Activated CD4-positive, alpha-beta T cell treated with anti-CD3 and anti-CD28 coated beads, Interleukin-2, amount 10 ng/mL, durations not matched to agents 24 days and 14 days (primary cell): ENCODE measurements around the gene ZNF541. TPM values are rescaled to one million over a fixed set of nuclear protein-coding genes. Genes with fewer than 3 reads are reported as not detected.
A peak's percentile ranks its signal among the peaks of the same experiment; 100 is the strongest.

Experiments
- DNase-seq: peaks from one replicate; pipeline ENCODE4 v3.0.0; 2022
- H3K27ac Mint-ChIP-seq: one replicate; pipeline ENCODE4 v1.8.0; 2022; ENCODE audit warnings: mild to moderate bottlenecking, mixed read lengths
- H3K27me3 Mint-ChIP-seq: one replicate; pipeline ENCODE4 v1.8.0; 2022; ENCODE audit warnings: mixed read lengths
- H3K36me3 Mint-ChIP-seq: one replicate; pipeline ENCODE4 v1.8.0; 2022; ENCODE audit warnings: low read depth, mild to moderate bottlenecking, mixed read lengths
- H3K4me1 Mint-ChIP-seq: one replicate; pipeline ENCODE4 v1.8.0; 2021; ENCODE audit warnings: mixed read lengths
- H3K4me3 Mint-ChIP-seq: one replicate; pipeline ENCODE4 v1.8.0; 2022; ENCODE audit warnings: mild to moderate bottlenecking, moderate library complexity, mixed read lengths
- H3K9me3 Mint-ChIP-seq: one replicate; pipeline ENCODE4 v1.8.0; 2021; ENCODE audit warnings: mixed read lengths
- intact Hi-C: fragments of 100-400 bp; cut with micrococcal nuclease; formaldehyde crosslinking; loops from one replicate; pipeline ENCODE4 v1.15.1; 2023
- total RNA-seq: library from RNA; stranded (reverse); gene quantifications from 2 replicates; pipeline ENCODE4 v1.2.3, GENCODE V29; 2022

Gene ZNF541
- total RNA-seq, 1 donor from 2014 or later: not detected

- Mint-ChIP-seq H3K4me1 (peaks cover 10% of the 10 kb centered on the region), H3K4me3 (no peak overlapping the region), H3K36me3 (no peaks in the 10 kb centered on the region), H3K27ac (no peak overlapping the region), H3K27me3 (peaks cover 19% of the 10 kb centered on the region), H3K9me3 (no peaks in the 10 kb centered on the region)
- DNase-seq: no peak
- intact Hi-C loops: no loop called here
Measured at GRCh38 chr19:47544476-47544875, 28.5 kb downstream of the ZNF541 start.

- Mint-ChIP-seq H3K4me1 (peaks cover 10% of the 10 kb centered on the region), H3K36me3 (no peaks in the 10 kb centered on the region)
- intact Hi-C loops: no loop called here
Measured at GRCh38 chr19:47544075-47544474, 28.9 kb downstream of the ZNF541 start.

GRCh38 chr19:47542030-47542475, 30.9 kb downstream of the ZNF541 start:
- intact Hi-C loops: no loop called here
- Mint-ChIP-seq H3K27me3 (peaks cover 14% of the 10 kb centered on the region), H3K36me3 (no peaks in the 10 kb centered on the region), H3K4me1 (peaks cover 10% of the 10 kb centered on the region), H3K9me3 (no peaks in the 10 kb centered on the region), H3K27ac (peak overlapping the region; percentile 70), H3K4me3 (no peak overlapping the region)
- no peak for DNase-seq

More at GRCh38 chr19:47544075-47544474, 28.9 kb downstream of the ZNF541 start:
- H3K27me3 Mint-ChIP-seq: peaks cover 19% of the 10 kb centered on the region
- no peak overlapping the region for H3K27ac Mint-ChIP-seq
- H3K9me3 Mint-ChIP-seq: no peaks in the 10 kb centered on the region
- no peak overlapping the region for H3K4me3 Mint-ChIP-seq
- no peak for DNase-seq

- Mint-ChIP-seq H3K9me3 (no peaks in the 10 kb centered on the region), H3K27me3 (peaks cover 11% of the 10 kb centered on the region), H3K36me3 (no peaks in the 10 kb centered on the region), H3K4me3 (no peak overlapping the region), H3K27ac (peak overlapping the region; percentile 70), H3K4me1 (peaks cover 10% of the 10 kb centered on the region)
- peak; percentile 72 for DNase-seq
- intact Hi-C loops: no loop called here
Measured at GRCh38 chr19:47541518-47541917, 31.4 kb downstream of the ZNF541 start.

- DNase-seq: no peak
- H3K9me3 Mint-ChIP-seq: no peaks in the 10 kb centered on the region
- no peak overlapping the region for H3K4me3 Mint-ChIP-seq
- H3K4me1 Mint-ChIP-seq: peaks cover 10% of the 10 kb centered on the region
- peak overlapping the region; percentile 65 for H3K27ac Mint-ChIP-seq
- H3K36me3 Mint-ChIP-seq: no peaks in the 10 kb centered on the region
- intact Hi-C loops: no loop called here
- peaks cover 8% of the 10 kb centered on the region for H3K27me3 Mint-ChIP-seq
Measured at GRCh38 chr19:47540748-47541147, 32.2 kb downstream of the ZNF541 start.

- no peaks in the 10 kb centered on the region for H3K36me3 Mint-ChIP-seq
- peaks cover 8% of the 10 kb centered on the region for H3K27me3 Mint-ChIP-seq
- H3K9me3 Mint-ChIP-seq: no peaks in the 10 kb centered on the region
- peaks cover 10% of the 10 kb centered on the region for H3K4me1 Mint-ChIP-seq
- H3K27ac Mint-ChIP-seq: peak overlapping the region; percentile 58
- no peak for DNase-seq
- intact Hi-C loops: no loop called here
- no peak overlapping the region for H3K4me3 Mint-ChIP-seq
Measured at GRCh38 chr19:47539747-47540311, 33.1 kb downstream of the ZNF541 start.

GRCh38 chr19:47538812-47539211, 34.1 kb downstream of the ZNF541 start:
- Mint-ChIP-seq H3K27me3 (peaks cover 1% of the 10 kb centered on the region), H3K9me3 (no peaks in the 10 kb centered on the region), H3K4me1 (peaks cover 10% of the 10 kb centered on the region), H3K36me3 (no peaks in the 10 kb centered on the region), H3K27ac (no peak overlapping the region), H3K4me3 (no peak overlapping the region)
- no peak for DNase-seq
- intact Hi-C loops: no loop called here

GRCh38 chr19:47537493-47537892, 35.5 kb downstream of the ZNF541 start:
- Mint-ChIP-seq H3K27ac (no peak overlapping the region), H3K27me3 (no peaks in the 10 kb centered on the region), H3K9me3 (no peaks in the 10 kb centered on the region), H3K4me3 (no peak overlapping the region), H3K36me3 (no peaks in the 10 kb centered on the region), H3K4me1 (peaks cover 10% of the 10 kb centered on the region)
- no peak for DNase-seq
- intact Hi-C loops: no loop called here

- Mint-ChIP-seq H3K4me1 (no peaks in the 10 kb centered on the region), H3K27ac (no peak overlapping the region), H3K36me3 (no peaks in the 10 kb centered on the region), H3K27me3 (peaks cover 2% of the 10 kb centered on the region), H3K4me3 (no peak overlapping the region), H3K9me3 (no peaks in the 10 kb centered on the region)
- intact Hi-C loops: no loop called here
- no peak for DNase-seq
Measured at GRCh38 chr19:47534628-47535027, 38.3 kb downstream of the ZNF541 start.

- Mint-ChIP-seq H3K4me3 (no peak overlapping the region), H3K4me1 (no peaks in the 10 kb centered on the region), H3K27ac (no peak overlapping the region), H3K9me3 (no peaks in the 10 kb centered on the region), H3K27me3 (peaks cover 2% of the 10 kb centered on the region), H3K36me3 (no peaks in the 10 kb centered on the region)
- intact Hi-C loops: no loop called here
- DNase-seq: no peak
Measured at GRCh38 chr19:47531640-47532387, 41.1 kb downstream of the ZNF541 start.

GRCh38 chr19:47529018-47529742, 43.8 kb downstream of the ZNF541 start:
- DNase-seq: no peak
- intact Hi-C loops: no loop called here
- Mint-ChIP-seq H3K27ac (no peak overlapping the region), H3K4me1 (no peaks in the 10 kb centered on the region), H3K4me3 (no peak overlapping the region), H3K9me3 (no peaks in the 10 kb centered on the region), H3K27me3 (peaks cover 2% of the 10 kb centered on the region), H3K36me3 (no peaks in the 10 kb centered on the region)

- no peak for DNase-seq
- no peak overlapping the region for H3K4me3 Mint-ChIP-seq
- no peak overlapping the region for H3K27ac Mint-ChIP-seq
- peaks cover 8% of the 10 kb centered on the region for H3K27me3 Mint-ChIP-seq
- no peaks in the 10 kb centered on the region for H3K36me3 Mint-ChIP-seq
- H3K4me1 Mint-ChIP-seq: peaks cover 5% of the 10 kb centered on the region
- intact Hi-C loops: no loop called here
- H3K9me3 Mint-ChIP-seq: no peaks in the 10 kb centered on the region
Measured at GRCh38 chr19:47526798-47527197, 46.1 kb downstream of the ZNF541 start.

- H3K27me3 Mint-ChIP-seq: peaks cover 8% of the 10 kb centered on the region
- H3K36me3 Mint-ChIP-seq: no peaks in the 10 kb centered on the region
- no peak overlapping the region for H3K4me3 Mint-ChIP-seq
- no peaks in the 10 kb centered on the region for H3K9me3 Mint-ChIP-seq
- intact Hi-C loops: no loop called here
- DNase-seq: no peak
- H3K27ac Mint-ChIP-seq: no peak overlapping the region
- peaks cover 19% of the 10 kb centered on the region for H3K4me1 Mint-ChIP-seq
Measured at GRCh38 chr19:47523473-47523872, 49.5 kb downstream of the ZNF541 start.
